NCI-H2029 (cell line): ENCODE results near the gene PROC.

Source experiments
- DNase-seq: peaks from one replicate; lab custom pipeline; 2025; lab: John Stamatoyannopoulos, UW

Gene PROC

GRCh38 chr2:127414638-127415592, 3.3 kb upstream of the PROC start:
- no peak for DNase-seq

- DNase-seq, result peak; percentile 49
These were observed 2.4 kb upstream of the PROC start for GRCh38 chr2:127415593-127416505.

- DNase-seq, result no peak
These were observed 1.7 kb upstream of the PROC start for GRCh38 chr2:127416506-127417001.

- DNase-seq, result no peak
These were observed 821 bp upstream of the PROC start for GRCh38 chr2:127417406-127417805.

GRCh38 chr2:127419112-127419430, 844 bp downstream of the PROC start:
- no peak for DNase-seq

GRCh38 chr2:127419448-127420038, 1.3 kb downstream of the PROC start:
- DNase-seq, result no peak

GRCh38 chr2:127420039-127420864, 2.0 kb downstream of the PROC start:
- no peak for DNase-seq

- DNase-seq, result no peak
These were observed 3.0 kb downstream of the PROC start for GRCh38 chr2:127421116-127421800.

GRCh38 chr2:127421871-127422558, 3.8 kb downstream of the PROC start:
- DNase-seq, result no peak

- peak; percentile 13 for DNase-seq
These were observed 4.6 kb downstream of the PROC start for GRCh38 chr2:127422559-127423477.

- no peak for DNase-seq
These were observed 5.2 kb downstream of the PROC start for GRCh38 chr2:127423478-127423843.

- DNase-seq, result no peak
These were observed 5.7 kb downstream of the PROC start for GRCh38 chr2:127423880-127424279.

- no peak for DNase-seq
These were observed 6.6 kb downstream of the PROC start for GRCh38 chr2:127424598-127425520.

GRCh38 chr2:127425540-127426490, 7.6 kb downstream of the PROC start:
- DNase-seq, result no peak

- no peak for DNase-seq
These were observed 8.5 kb downstream of the PROC start for GRCh38 chr2:127426501-127427354.
